ENCODE results near the gene PDLIM5.
"Not testable (repeated sequence)": the region's sequence is repeated elsewhere in the genome, so short reads cannot be mapped to it uniquely, and the experiment has no call there.

PDLIM5 gene

DNA sequence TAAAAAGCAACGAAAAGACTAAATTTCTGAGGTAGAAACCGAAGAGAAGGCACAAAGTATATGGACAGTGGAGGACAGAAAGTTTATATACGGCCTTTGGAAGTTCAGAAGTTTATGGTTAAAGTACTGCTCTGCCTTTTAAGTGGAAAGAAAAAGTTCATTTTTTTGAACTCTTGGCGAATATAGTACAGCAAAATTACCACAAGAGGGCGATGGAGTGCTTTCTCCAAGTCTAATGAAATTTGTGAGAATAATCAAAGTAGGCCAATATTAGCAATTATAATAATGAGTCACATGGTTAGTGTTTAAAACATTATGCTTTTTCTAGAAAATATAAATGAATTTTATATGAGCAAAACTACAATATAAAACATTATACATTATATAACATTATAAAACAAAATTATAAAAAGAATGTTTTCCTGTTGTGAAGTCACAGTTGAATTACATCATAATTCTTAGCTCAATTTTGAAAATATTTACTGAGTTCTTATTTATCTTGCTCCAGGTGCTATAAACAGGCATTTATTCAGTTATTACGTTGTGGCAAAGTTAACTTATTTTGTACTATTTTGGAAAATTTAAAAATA is 169.8 kb downstream of the PDLIM5 start:
- no peaks in the 10 kb centered on the region for H3K9me3 ChIP-seq (ENCODE audit: low read length)
- no peak overlapping the region for H3K9ac ChIP-seq (ENCODE audit: low read length)
- H3K4me1 ChIP-seq (ENCODE audit: insufficient read depth, low read length), result peaks cover 7% of the 10 kb centered on the region
- no peak overlapping the region for H3K4me3 ChIP-seq (ENCODE audit: low read depth in 1 of 2, low read length in 2 of 2)
- H3K36me3 ChIP-seq (ENCODE audit: insufficient read depth, low read length), result peaks cover 3% of the 10 kb centered on the region
- H3K27me3 ChIP-seq (ENCODE audit: control insufficient read depth in 1 of 2, insufficient read depth in 2 of 2, low read length in 2 of 2), result no peaks in the 10 kb centered on the region
- H3K27ac ChIP-seq (ENCODE audit: low read depth, low read length), result no peak overlapping the region

GRCh38 chr4:94623126-94623911 is 171.6 kb downstream of the PDLIM5 start:
- Histone ChIP-seq H3K4me1 (ENCODE audit: insufficient read depth, low read length) (peaks cover 7% of the 10 kb centered on the region), H3K27me3 (ENCODE audit: control insufficient read depth in 1 of 2, insufficient read depth in 2 of 2, low read length in 2 of 2) (no peaks in the 10 kb centered on the region), H3K4me3 (ENCODE audit: low read depth in 1 of 2, low read length in 2 of 2) (no peak overlapping the region), H3K9ac (ENCODE audit: low read length) (no peak overlapping the region), H3K9me3 (ENCODE audit: low read length) (no peaks in the 10 kb centered on the region), H3K36me3 (ENCODE audit: insufficient read depth, low read length) (no peaks in the 10 kb centered on the region), H3K27ac (ENCODE audit: low read depth, low read length) (no peak overlapping the region)

DNA sequence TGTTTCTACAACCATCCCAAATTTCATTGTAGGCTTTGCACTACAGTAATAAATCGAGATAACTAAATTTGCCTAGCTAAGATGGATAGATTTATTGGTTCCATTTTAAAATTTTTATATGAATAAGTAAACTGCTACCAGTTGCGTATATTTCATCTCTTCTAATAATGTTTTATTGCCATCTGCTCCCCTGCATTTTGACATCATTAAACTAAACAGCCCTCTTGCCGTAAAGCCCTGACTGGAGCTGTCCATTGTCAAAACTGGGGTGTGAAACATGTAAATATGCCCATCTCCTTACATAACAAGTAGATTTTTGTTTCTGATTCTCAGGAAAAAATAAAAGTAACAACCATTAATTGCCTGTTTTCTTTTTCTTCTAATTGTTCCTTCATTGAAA is 175.2 kb downstream of the PDLIM5 start:
- Histone ChIP-seq H3K27me3 (ENCODE audit: control insufficient read depth in 1 of 2, insufficient read depth in 2 of 2, low read length in 2 of 2) (no peaks in the 10 kb centered on the region), H3K27ac (ENCODE audit: low read depth, low read length) (no peak overlapping the region), H3K4me1 (ENCODE audit: insufficient read depth, low read length) (peaks cover 12% of the 10 kb centered on the region), H3K4me3 (ENCODE audit: low read depth in 1 of 2, low read length in 2 of 2) (no peak overlapping the region), H3K9me3 (ENCODE audit: low read length) (no peaks in the 10 kb centered on the region), H3K36me3 (ENCODE audit: insufficient read depth, low read length) (no peaks in the 10 kb centered on the region), H3K9ac (ENCODE audit: low read length) (no peak overlapping the region)

GRCh38 chr4:94629058-94629457 is 177.3 kb downstream of the PDLIM5 start:
- H3K9ac ChIP-seq (ENCODE audit: low read length); H3K27ac ChIP-seq (ENCODE audit: low read depth, low read length); H3K9me3 ChIP-seq (ENCODE audit: low read length); H3K4me1 ChIP-seq (ENCODE audit: insufficient read depth, low read length); H3K27me3 ChIP-seq (ENCODE audit: control insufficient read depth in 1 of 2, insufficient read depth in 2 of 2, low read length in 2 of 2); H3K4me3 ChIP-seq (ENCODE audit: low read depth in 1 of 2, low read length in 2 of 2); H3K36me3 ChIP-seq (ENCODE audit: insufficient read depth, low read length): not testable (repeated sequence)

DNA sequence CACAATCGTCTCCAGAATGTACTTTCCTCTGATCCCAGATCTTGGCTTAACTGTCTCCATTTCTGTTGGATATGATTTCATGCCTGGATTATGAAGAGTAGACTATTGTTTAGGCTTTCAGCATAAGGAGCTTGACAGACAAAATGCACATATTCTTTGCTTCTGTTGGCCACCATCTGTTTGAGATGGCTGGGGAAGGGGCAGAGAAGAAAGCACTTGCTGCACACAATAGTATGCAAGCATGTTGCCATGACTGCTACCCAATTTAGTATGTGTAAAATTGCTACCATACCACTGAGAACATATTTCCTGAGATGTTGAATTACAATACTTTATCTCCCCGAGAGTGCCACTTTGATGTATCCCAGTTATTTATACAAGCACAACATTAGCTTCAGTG is 178.1 kb downstream of the PDLIM5 start:
- Histone ChIP-seq H3K36me3 (ENCODE audit: insufficient read depth, low read length) (no peaks in the 10 kb centered on the region), H3K9ac (ENCODE audit: low read length) (no peak overlapping the region), H3K27ac (ENCODE audit: low read depth, low read length) (no peak overlapping the region), H3K27me3 (ENCODE audit: control insufficient read depth in 1 of 2, insufficient read depth in 2 of 2, low read length in 2 of 2) (no peaks in the 10 kb centered on the region), H3K9me3 (ENCODE audit: low read length) (no peaks in the 10 kb centered on the region), H3K4me3 (ENCODE audit: low read depth in 1 of 2, low read length in 2 of 2) (no peak overlapping the region), H3K4me1 (ENCODE audit: insufficient read depth, low read length) (peaks cover 5% of the 10 kb centered on the region)

- Histone ChIP-seq H3K4me3 (ENCODE audit: low read depth in 1 of 2, low read length in 2 of 2) (no peak overlapping the region), H3K27me3 (ENCODE audit: control insufficient read depth in 1 of 2, insufficient read depth in 2 of 2, low read length in 2 of 2) (no peaks in the 10 kb centered on the region), H3K27ac (ENCODE audit: low read depth, low read length) (no peak overlapping the region), H3K9ac (ENCODE audit: low read length) (no peak overlapping the region), H3K9me3 (ENCODE audit: low read length) (no peaks in the 10 kb centered on the region), H3K4me1 (ENCODE audit: insufficient read depth, low read length) (peaks cover 5% of the 10 kb centered on the region), H3K36me3 (ENCODE audit: insufficient read depth, low read length) (no peaks in the 10 kb centered on the region)
These were observed 182.5 kb downstream of the PDLIM5 start for GRCh38 chr4:94634271-94634670.

DNA sequence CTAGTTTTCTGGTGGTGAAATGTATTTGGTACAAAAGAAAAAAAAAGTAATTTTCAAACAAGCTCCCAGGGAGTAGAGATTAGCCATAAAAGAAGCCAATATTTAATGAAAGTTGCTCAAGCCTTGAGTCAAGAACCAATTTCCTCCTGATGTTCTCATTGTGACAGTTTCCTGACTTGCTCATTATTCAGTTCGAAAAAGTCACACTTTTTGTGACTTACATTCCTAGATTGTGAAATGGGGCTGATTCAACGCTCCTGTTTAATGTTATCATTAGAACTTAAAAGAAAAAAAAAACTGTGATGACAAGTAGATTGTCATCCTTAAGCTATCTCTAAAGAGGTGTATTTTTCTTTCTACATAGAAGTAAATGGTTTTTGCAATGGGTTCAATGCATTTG is 183.4 kb downstream of the PDLIM5 start:
- Histone ChIP-seq H3K9me3 (ENCODE audit: low read length) (no peaks in the 10 kb centered on the region), H3K9ac (ENCODE audit: low read length) (no peak overlapping the region), H3K27me3 (ENCODE audit: control insufficient read depth in 1 of 2, insufficient read depth in 2 of 2, low read length in 2 of 2) (no peaks in the 10 kb centered on the region), H3K36me3 (ENCODE audit: insufficient read depth, low read length) (no peaks in the 10 kb centered on the region), H3K4me1 (ENCODE audit: insufficient read depth, low read length) (no peaks in the 10 kb centered on the region), H3K4me3 (ENCODE audit: low read depth in 1 of 2, low read length in 2 of 2) (no peak overlapping the region), H3K27ac (ENCODE audit: low read depth, low read length) (no peak overlapping the region)

GRCh38 chr4:94636004-94636403 is 184.3 kb downstream of the PDLIM5 start:
- Histone ChIP-seq H3K9me3 (ENCODE audit: low read length) (no peaks in the 10 kb centered on the region), H3K4me1 (ENCODE audit: insufficient read depth, low read length) (no peaks in the 10 kb centered on the region), H3K27me3 (ENCODE audit: control insufficient read depth in 1 of 2, insufficient read depth in 2 of 2, low read length in 2 of 2) (no peaks in the 10 kb centered on the region), H3K9ac (ENCODE audit: low read length) (no peak overlapping the region), H3K4me3 (ENCODE audit: low read depth in 1 of 2, low read length in 2 of 2) (no peak overlapping the region), H3K36me3 (ENCODE audit: insufficient read depth, low read length) (peaks cover 5% of the 10 kb centered on the region), H3K27ac (ENCODE audit: low read depth, low read length) (no peak overlapping the region)

- Histone ChIP-seq H3K9me3 (ENCODE audit: low read length) (no peaks in the 10 kb centered on the region), H3K27ac (ENCODE audit: low read depth, low read length) (no peak overlapping the region), H3K27me3 (ENCODE audit: control insufficient read depth in 1 of 2, insufficient read depth in 2 of 2, low read length in 2 of 2) (no peaks in the 10 kb centered on the region), H3K4me1 (ENCODE audit: insufficient read depth, low read length) (no peaks in the 10 kb centered on the region), H3K36me3 (ENCODE audit: insufficient read depth, low read length) (peaks cover 5% of the 10 kb centered on the region), H3K4me3 (ENCODE audit: low read depth in 1 of 2, low read length in 2 of 2) (no peak overlapping the region), H3K9ac (ENCODE audit: low read length) (no peak overlapping the region)
These were observed 187.6 kb downstream of the PDLIM5 start for GRCh38 chr4:94639298-94639697.

DNA sequence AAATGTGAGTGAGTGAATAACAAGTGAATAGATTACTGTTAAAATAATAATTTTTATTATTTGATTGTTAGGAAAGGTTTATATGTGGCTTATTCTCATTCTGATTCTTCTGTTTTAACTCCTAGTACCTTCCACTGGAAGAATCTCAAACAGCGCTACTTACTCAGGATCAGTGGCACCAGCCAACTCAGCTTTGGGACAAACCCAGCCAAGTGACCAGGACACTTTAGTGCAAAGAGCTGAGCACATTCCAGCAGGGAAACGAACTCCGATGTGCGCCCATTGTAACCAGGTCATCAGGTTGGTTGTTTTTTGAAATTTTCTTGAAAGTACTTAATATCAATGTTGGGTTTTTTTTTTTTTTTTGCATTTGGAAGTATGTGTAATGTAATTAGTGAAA is 188.4 kb downstream of the PDLIM5 start:
- Histone ChIP-seq H3K9me3 (ENCODE audit: low read length) (no peaks in the 10 kb centered on the region), H3K9ac (ENCODE audit: low read length) (no peak overlapping the region), H3K4me3 (ENCODE audit: low read depth in 1 of 2, low read length in 2 of 2) (no peak overlapping the region), H3K27me3 (ENCODE audit: control insufficient read depth in 1 of 2, insufficient read depth in 2 of 2, low read length in 2 of 2) (no peaks in the 10 kb centered on the region), H3K36me3 (ENCODE audit: insufficient read depth, low read length) (peaks cover 5% of the 10 kb centered on the region), H3K4me1 (ENCODE audit: insufficient read depth, low read length) (no peaks in the 10 kb centered on the region), H3K27ac (ENCODE audit: low read depth, low read length) (no peak overlapping the region)

- Histone ChIP-seq H3K9me3 (ENCODE audit: low read length) (no peaks in the 10 kb centered on the region), H3K4me1 (ENCODE audit: insufficient read depth, low read length) (no peaks in the 10 kb centered on the region), H3K27me3 (ENCODE audit: control insufficient read depth in 1 of 2, insufficient read depth in 2 of 2, low read length in 2 of 2) (no peaks in the 10 kb centered on the region), H3K27ac (ENCODE audit: low read depth, low read length) (no peak overlapping the region), H3K9ac (ENCODE audit: low read length) (no peak overlapping the region), H3K36me3 (ENCODE audit: insufficient read depth, low read length) (peaks cover 8% of the 10 kb centered on the region), H3K4me3 (ENCODE audit: low read depth in 1 of 2, low read length in 2 of 2) (no peak overlapping the region)
These were observed 190.2 kb downstream of the PDLIM5 start for GRCh38 chr4:94641702-94642560.
